OCI-LY7 (cell line): ENCODE data around the gene EPDR1. TPM values are rescaled to one million over a fixed set of nuclear protein-coding genes. Genes with fewer than 3 reads are reported as not detected.

ENCODE experiments used
- BruUV-seq: library from RNA; stranded (reverse); fragments of 400-500 nt; replicated peaks from 2 replicates; lab custom pipeline; 2021; lab: Mats Ljungman, UMichigan
- CTCF ChIA-PET: fragments of 300-600 bp; sonication (Branson Sonifier 250); formaldehyde crosslinking; loops from one replicate; lab custom pipeline; 2022; ENCODE audit warnings: antibody characterized with exemption; ENCODE audit not compliant: unreplicated experiment; lab: Charles Lee
- POLR2A ChIA-PET: fragments of 300-600 bp; sonication (Branson Sonifier 250); formaldehyde crosslinking; loops from one replicate; lab custom pipeline; 2022; ENCODE audit warnings: antibody characterized with exemption; lab: Charles Lee
- DNase-seq: peaks from one replicate; pipeline ENCODE4 v3.0.0-alpha.2; 2015; ENCODE audit warnings: low spot score
- H2AFZ ChIP-seq: fragments of 200-600 bp; sonication (generic), shearing (Covaris generic); 2 replicates; pipeline ENCODE4 v1.6.1; 2014; ENCODE audit warnings: mild to moderate bottlenecking, antibody characterized with exemption, low read length, moderate library complexity
- H3K27ac ChIP-seq: fragments of 200-600 bp; sonication (generic); 2 replicates; pipeline ENCODE4 v1.5.1; 2014; ENCODE audit warnings: mixed run types, low read depth, mild to moderate bottlenecking, moderate library complexity, low read length, inconsistent platforms; ENCODE audit not compliant: poor library complexity, severe bottlenecking
- H3K36me3 ChIP-seq: fragments of 200-600 bp; sonication (generic); 2 replicates; pipeline ENCODE4 v1.6.1; 2014; ENCODE audit warnings: mild to moderate bottlenecking, antibody characterized with exemption, low read length, moderate library complexity, mixed read lengths; ENCODE audit not compliant: insufficient read depth
- H3K4me1 ChIP-seq: fragments of 200-600 bp; sonication (generic); 2 replicates; pipeline ENCODE4 v1.5.1; 2014; ENCODE audit warnings: mild to moderate bottlenecking, low read length; ENCODE audit not compliant: insufficient read depth, poor library complexity, severe bottlenecking
- H3K4me2 ChIP-seq: fragments of 200-600 bp; sonication (generic); 2 replicates; pipeline ENCODE4 v1.6.1; 2014; ENCODE audit warnings: mild to moderate bottlenecking, low read length
- H3K4me3 ChIP-seq: fragments of 200-600 bp; sonication (generic); 2 replicates; pipeline ENCODE4 v1.5.1; 2014; ENCODE audit warnings: mild to moderate bottlenecking, low read depth, low read length; ENCODE audit not compliant: poor library complexity, severe bottlenecking
- H3K79me2 ChIP-seq: fragments of 200-600 bp; sonication (generic); 2 replicates; pipeline ENCODE4 v1.6.1; 2016; ENCODE audit warnings: low read depth, mild to moderate bottlenecking, low read length, moderate library complexity, mixed read lengths; ENCODE audit not compliant: insufficient read depth
- H3K9me2 ChIP-seq: fragments of 200-600 bp; sonication (generic); 2 replicates; pipeline ENCODE4 v1.6.1; 2016; ENCODE audit warnings: mild to moderate bottlenecking, low read length, mixed read lengths; ENCODE audit not compliant: insufficient read depth
- H3K9me3 ChIP-seq: fragments of 200-600 bp; sonication (generic); 2 replicates; pipeline ENCODE4 v1.6.1; 2014; ENCODE audit warnings: mild to moderate bottlenecking, mixed run types, low read length, mixed read lengths
- H4K20me1 ChIP-seq: fragments of 200-600 bp; sonication (generic); 2 replicates; pipeline ENCODE4 v1.6.1; 2014; ENCODE audit warnings: mild to moderate bottlenecking, antibody characterized with exemption, low read length, moderate library complexity, mixed read lengths; ENCODE audit not compliant: insufficient read depth
- CTCF ChIP-seq: fragments of 200-600 bp; sonication (generic); conservative IDR thresholded peaks from 2 replicates; pipeline ENCODE4 v1.5.1; 2014; ENCODE audit warnings: mild to moderate bottlenecking, antibody characterized with exemption, low read length, moderate library complexity, mixed read lengths
- EZH2phosphoT487 ChIP-seq: fragments of 200-600 bp; sonication (generic); IDR thresholded peaks from 2 replicates; pipeline ENCODE4 v1.6.1; 2018; ENCODE audit warnings: low read depth, borderline replicate concordance, mild to moderate bottlenecking, mixed run types, antibody characterized with exemption, low read length, moderate library complexity, mixed read lengths
- intact Hi-C: fragments of 100-400 bp; cut with micrococcal nuclease; formaldehyde crosslinking; loops from one replicate; pipeline ENCODE4 v1.10.0; 2022; ENCODE audit not compliant: unreplicated experiment
- total RNA-seq, 2 experiments: library from RNA; depleted of rRNA in 1 of 2; stranded (reverse); fragments of >200 nt in 1 of 2; shearing (Covaris generic) in 1 of 2; gene quantifications; 2 replicates each; pipeline ENCODE4 v1.2.3, GENCODE V29; 2014 to 2022

EPDR1 gene
- total RNA-seq, 2 experiments from 2014 or later: not detected

- Histone ChIP-seq H3K27ac (no peak overlapping the region), H2AFZ (no peak overlapping the region), H3K9me3 (no peaks in the 10 kb centered on the region), H3K4me3 (no peak overlapping the region), H3K4me2 (no peak overlapping the region), H3K36me3 (no peaks in the 10 kb centered on the region), H3K4me1 (no peaks in the 10 kb centered on the region), H3K9me2 (no peaks in the 10 kb centered on the region), H3K79me2 (no peaks in the 10 kb centered on the region), H4K20me1 (no peaks in the 10 kb centered on the region; the same call in 1 of the 2 replicates)
- no peak for TF ChIP-seq CTCF
- no peak for TF ChIP-seq EZH2phosphoT487
- CTCF ChIA-PET: no interaction called here
- BruUV-seq: no TSS peak
- POLR2A ChIA-PET: no interaction called here
- DNase-seq: no peak
- intact Hi-C loops: no loop called here
Measured at GRCh38 chr7:37928878-37929277, 8.4 kb downstream of the EPDR1 start.

DNA sequence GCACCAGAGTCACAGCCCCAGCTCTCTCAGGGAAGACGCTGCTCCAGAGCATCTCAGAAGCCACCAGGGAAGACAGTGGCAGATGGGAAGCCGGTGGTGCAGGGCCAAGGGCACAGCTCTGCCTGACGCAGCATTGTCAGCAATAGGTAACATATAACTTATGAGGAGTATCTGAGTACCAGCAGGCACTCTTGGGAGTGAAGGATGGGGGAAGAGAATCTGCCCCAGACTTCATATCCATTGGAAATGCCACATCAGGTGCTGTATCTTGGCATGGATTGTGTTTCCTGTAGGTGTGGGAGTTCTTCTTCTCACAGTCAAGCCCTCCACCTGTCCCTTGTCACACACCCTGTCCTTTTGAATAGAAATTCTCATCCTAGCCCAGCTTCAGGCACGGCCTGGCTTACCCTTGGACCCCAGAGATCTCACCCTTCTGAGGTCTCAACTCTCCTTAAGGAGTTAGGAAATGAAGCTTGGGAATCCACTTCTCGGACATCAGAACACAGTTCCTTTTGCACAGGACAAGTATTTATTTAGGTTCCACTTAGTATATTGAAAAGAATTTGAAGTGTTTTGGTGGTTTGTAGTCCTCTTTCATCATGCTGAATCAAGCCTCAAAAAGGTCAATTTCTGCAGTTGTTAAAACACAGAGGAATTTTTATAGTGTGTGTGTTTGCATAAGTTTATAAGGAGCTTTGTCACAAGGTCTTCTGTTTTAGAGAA is 9.9 kb downstream of the EPDR1 start:
- POLR2A ChIA-PET: no interaction called here
- TF ChIP-seq CTCF (no peak), EZH2phosphoT487 (no peak)
- no TSS peak for BruUV-seq

DNA sequence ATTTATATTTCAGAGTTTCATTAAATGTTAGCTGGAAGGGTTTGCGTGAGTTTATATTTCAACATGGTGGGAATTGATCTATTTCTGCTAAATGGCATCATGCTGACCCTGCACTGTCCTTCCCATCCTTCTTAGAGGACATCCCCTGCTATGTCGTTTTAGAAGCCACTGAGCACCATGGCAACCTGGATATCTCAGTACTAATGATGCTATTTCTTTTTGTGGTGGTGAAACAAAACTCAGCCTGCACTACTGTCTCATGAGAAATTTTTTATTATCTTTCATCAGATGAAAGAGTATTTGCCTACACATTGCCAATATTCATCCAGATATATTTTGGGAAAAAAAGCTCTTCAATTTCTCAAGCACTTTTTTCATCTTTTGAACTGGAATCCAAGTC is 12.1 kb downstream of the EPDR1 start:
- Histone ChIP-seq H3K4me3 (no peak overlapping the region), H3K79me2 (no peaks in the 10 kb centered on the region), H3K4me2 (no peak overlapping the region), H3K27ac (no peak overlapping the region), H3K9me2 (no peaks in the 10 kb centered on the region), H3K36me3 (no peaks in the 10 kb centered on the region), H4K20me1 (no peaks in the 10 kb centered on the region; the same call in 1 of the 2 replicates), H3K9me3 (no peaks in the 10 kb centered on the region), H2AFZ (no peak overlapping the region), H3K4me1 (no peaks in the 10 kb centered on the region)
- intact Hi-C loops: no loop called here
- ChIA-PET POLR2A (no interaction called here), CTCF (no interaction called here)
- TF ChIP-seq CTCF (no peak), EZH2phosphoT487 (no peak)
- no TSS peak for BruUV-seq
- no peak for DNase-seq

More for the DNA sequence above, 9.9 kb downstream of the EPDR1 start:
- H3K36me3 ChIP-seq: no peaks in the 10 kb centered on the region
- no peak for DNase-seq
- no peak overlapping the region for H3K4me3 ChIP-seq
- no peaks in the 10 kb centered on the region for H3K4me1 ChIP-seq
- no peak overlapping the region for H3K27ac ChIP-seq
- no peaks in the 10 kb centered on the region for H3K9me2 ChIP-seq
- H3K4me2 ChIP-seq: no peak overlapping the region
- CTCF ChIA-PET: no interaction called here
- no peaks in the 10 kb centered on the region for H3K79me2 ChIP-seq
- H2AFZ ChIP-seq: no peak overlapping the region
- no peaks in the 10 kb centered on the region for H3K9me3 ChIP-seq
- intact Hi-C loops: no loop called here
- no peaks in the 10 kb centered on the region; the same call in 1 of the 2 replicates for H4K20me1 ChIP-seq
